C4-2B (cell line): ENCODE measurements around the gene ZDHHC8.

Experiments
- CTCF ChIP-seq: fragments of 450-650 bp; conservative IDR thresholded peaks from 2 replicates; pipeline ENCODE4 v1.5.1; 2017; ENCODE audit warnings: mild to moderate bottlenecking
- ZFX ChIP-seq: fragments of 450-650 bp; IDR thresholded peaks from 2 replicates; pipeline ENCODE4 v1.6.1; 2017

GRCh38 chr22:20096574-20097420 is 34.8 kb upstream of the ZDHHC8 start:
- no peak for TF ChIP-seq CTCF
- no peak for TF ChIP-seq ZFX
